Endothelial cell (in vitro differentiated cells): Measurements from ENCODE around the gene CTNND2. TPM values are rescaled to one million over a fixed set of nuclear protein-coding genes. Genes with fewer than 3 reads are reported as not detected.

Source experiments
- DNase-seq: peaks from one replicate; pipeline ENCODE4 v3.0.0; 2021; ENCODE audit warnings: low spot score
- H3K27ac Mint-ChIP-seq: one replicate; pipeline ENCODE4 v1.8.0; 2021; ENCODE audit warnings: mixed read lengths, inconsistent platforms; ENCODE audit not compliant: unreplicated experiment
- H3K27me3 Mint-ChIP-seq: one replicate; pipeline ENCODE4 v1.8.0; 2021; ENCODE audit warnings: mild to moderate bottlenecking, moderate library complexity, mixed read lengths, inconsistent platforms; ENCODE audit not compliant: unreplicated experiment
- H3K36me3 Mint-ChIP-seq: one replicate; pipeline ENCODE4 v1.8.0; 2021; ENCODE audit warnings: mild to moderate bottlenecking, low read depth, mixed read lengths, inconsistent platforms; ENCODE audit not compliant: unreplicated experiment
- H3K4me1 Mint-ChIP-seq: one replicate; pipeline ENCODE4 v1.8.0; 2021; ENCODE audit warnings: mild to moderate bottlenecking, mixed read lengths, inconsistent platforms; ENCODE audit not compliant: unreplicated experiment
- H3K4me3 Mint-ChIP-seq: one replicate; pipeline ENCODE4 v1.8.0; 2021; ENCODE audit warnings: mild to moderate bottlenecking, mixed read lengths, inconsistent platforms; ENCODE audit not compliant: unreplicated experiment
- H3K9me3 Mint-ChIP-seq: one replicate; pipeline ENCODE4 v1.8.0; 2021; ENCODE audit warnings: mixed read lengths, inconsistent platforms; ENCODE audit not compliant: unreplicated experiment
- total RNA-seq: library from RNA; stranded (reverse); fragmentation: NEBNext Ultra II Directional; extraction: Animal tissue kit (Norgen Biotek cat#: 25700); gene quantifications from one replicate; pipeline ENCODE4 v1.2.1, GENCODE V29; 2021; ENCODE audit not compliant: unreplicated experiment
- TF ChIP-seq, protein P1 (sequence below): fragments of 200-600 bp; sonication (generic); IDR thresholded peaks from one replicate; pipeline ENCODE4 v1.5.0; 2021; ENCODE audit warnings: antibody characterized with exemption; ENCODE audit not compliant: unreplicated experiment

Gene CTNND2
- total RNA-seq, 1 donor from 2014 or later: 3.6 TPM

GRCh38 chr5:11311731-11312130, 592.5 kb downstream of the CTNND2 start:
- DNase-seq: no peak
- H3K4me3 Mint-ChIP-seq: no peak overlapping the region
- TF ChIP-seq, protein P1, sequence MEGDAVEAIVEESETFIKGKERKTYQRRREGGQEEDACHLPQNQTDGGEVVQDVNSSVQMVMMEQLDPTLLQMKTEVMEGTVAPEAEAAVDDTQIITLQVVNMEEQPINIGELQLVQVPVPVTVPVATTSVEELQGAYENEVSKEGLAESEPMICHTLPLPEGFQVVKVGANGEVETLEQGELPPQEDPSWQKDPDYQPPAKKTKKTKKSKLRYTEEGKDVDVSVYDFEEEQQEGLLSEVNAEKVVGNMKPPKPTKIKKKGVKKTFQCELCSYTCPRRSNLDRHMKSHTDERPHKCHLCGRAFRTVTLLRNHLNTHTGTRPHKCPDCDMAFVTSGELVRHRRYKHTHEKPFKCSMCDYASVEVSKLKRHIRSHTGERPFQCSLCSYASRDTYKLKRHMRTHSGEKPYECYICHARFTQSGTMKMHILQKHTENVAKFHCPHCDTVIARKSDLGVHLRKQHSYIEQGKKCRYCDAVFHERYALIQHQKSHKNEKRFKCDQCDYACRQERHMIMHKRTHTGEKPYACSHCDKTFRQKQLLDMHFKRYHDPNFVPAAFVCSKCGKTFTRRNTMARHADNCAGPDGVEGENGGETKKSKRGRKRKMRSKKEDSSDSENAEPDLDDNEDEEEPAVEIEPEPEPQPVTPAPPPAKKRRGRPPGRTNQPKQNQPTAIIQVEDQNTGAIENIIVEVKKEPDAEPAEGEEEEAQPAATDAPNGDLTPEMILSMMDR: no peak
- no peaks in the 10 kb centered on the region for H3K27me3 Mint-ChIP-seq
- no peaks in the 10 kb centered on the region for H3K9me3 Mint-ChIP-seq
- no peaks in the 10 kb centered on the region for H3K36me3 Mint-ChIP-seq
- no peaks in the 10 kb centered on the region for H3K4me1 Mint-ChIP-seq
- H3K27ac Mint-ChIP-seq: no peak overlapping the region

- no peaks in the 10 kb centered on the region for H3K9me3 Mint-ChIP-seq
- TF ChIP-seq, protein P1: no peak
- H3K27me3 Mint-ChIP-seq: no peaks in the 10 kb centered on the region
- DNase-seq: no peak
- no peak overlapping the region for H3K27ac Mint-ChIP-seq
- H3K4me3 Mint-ChIP-seq: no peak overlapping the region
- no peaks in the 10 kb centered on the region for H3K4me1 Mint-ChIP-seq
- no peaks in the 10 kb centered on the region for H3K36me3 Mint-ChIP-seq
Observed at GRCh38 chr5:11311272-11311671, 593.0 kb downstream of the CTNND2 start.

DNA sequence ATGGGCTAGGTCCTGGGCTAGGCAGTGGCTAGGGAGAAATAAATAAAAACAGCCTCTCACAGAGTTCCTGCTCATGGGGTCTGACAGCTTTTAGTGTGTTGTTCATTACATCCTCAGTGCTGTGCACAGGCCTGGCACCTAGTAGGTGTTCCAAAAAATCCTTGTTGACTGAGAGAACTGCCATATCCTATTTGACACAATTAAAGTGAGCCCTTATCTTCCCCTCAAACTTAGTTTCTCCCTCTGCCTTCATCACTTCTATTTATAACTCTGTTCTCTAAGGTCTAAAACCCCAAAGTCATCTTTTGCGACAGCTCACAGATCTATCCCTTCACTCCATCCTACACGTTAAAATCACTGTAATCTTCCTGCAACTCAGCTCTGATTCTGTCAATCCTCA, 594.1 kb downstream of the CTNND2 start:
- Mint-ChIP-seq H3K36me3 (no peaks in the 10 kb centered on the region), H3K27me3 (no peaks in the 10 kb centered on the region), H3K27ac (no peak overlapping the region), H3K4me3 (no peak overlapping the region), H3K9me3 (no peaks in the 10 kb centered on the region), H3K4me1 (no peaks in the 10 kb centered on the region)
- TF ChIP-seq, protein P1: no peak
- DNase-seq: no peak

- no peaks in the 10 kb centered on the region for H3K27me3 Mint-ChIP-seq
- DNase-seq: no peak
Observed at GRCh38 chr5:11306365-11306764, 597.9 kb downstream of the CTNND2 start.

GRCh38 chr5:11305245-11305644, 599.0 kb downstream of the CTNND2 start:
- no peaks in the 10 kb centered on the region for H3K27me3 Mint-ChIP-seq

More at GRCh38 chr5:11306365-11306764, 597.9 kb downstream of the CTNND2 start:
- no peak overlapping the region for H3K27ac Mint-ChIP-seq
- no peak overlapping the region for H3K4me3 Mint-ChIP-seq
- TF ChIP-seq, protein P1: no peak
- no peaks in the 10 kb centered on the region for H3K36me3 Mint-ChIP-seq
- no peaks in the 10 kb centered on the region for H3K9me3 Mint-ChIP-seq
- no peaks in the 10 kb centered on the region for H3K4me1 Mint-ChIP-seq

More at GRCh38 chr5:11305245-11305644, 599.0 kb downstream of the CTNND2 start:
- no peaks in the 10 kb centered on the region for H3K36me3 Mint-ChIP-seq
- no peak for DNase-seq
- TF ChIP-seq, protein P1: no peak
- H3K4me3 Mint-ChIP-seq: no peak overlapping the region
- H3K9me3 Mint-ChIP-seq: no peaks in the 10 kb centered on the region
- H3K27ac Mint-ChIP-seq: no peak overlapping the region
- no peaks in the 10 kb centered on the region for H3K4me1 Mint-ChIP-seq
